IPS DF 6.9 (cell line): ENCODE measurements around the gene EBLN1.

ENCODE experiments used
- DNase-seq: peaks from one replicate; pipeline ENCODE4 v3.0.0-alpha.2; 2013; ENCODE audit warnings: low read depth, low spot score
- H3K27ac ChIP-seq: one replicate; pipeline ENCODE4 v1.5.1; 2013; ENCODE audit warnings: low read length, control low read depth
- H3K27me3 ChIP-seq: 2 replicates; pipeline ENCODE4 v1.6.1; 2013; ENCODE audit warnings: mild to moderate bottlenecking, low read length; ENCODE audit not compliant: control insufficient read depth, insufficient read depth
- H3K36me3 ChIP-seq: 2 replicates; pipeline ENCODE4 v1.6.1; 2013; ENCODE audit warnings: low read length; ENCODE audit not compliant: control insufficient read depth, insufficient read depth
- H3K4me1 ChIP-seq: 2 replicates; pipeline ENCODE4 v1.6.1; 2013; ENCODE audit warnings: low read length; ENCODE audit not compliant: control insufficient read depth, insufficient read depth
- H3K4me3 ChIP-seq: 2 replicates; pipeline ENCODE4 v1.5.1; 2013; ENCODE audit warnings: mild to moderate bottlenecking, low read length
- H3K9me3 ChIP-seq: 2 replicates; pipeline ENCODE4 v1.6.1; 2013; ENCODE audit warnings: low read length, inconsistent platforms; ENCODE audit not compliant: control insufficient read depth, insufficient read depth
- WGBS: extraction: QIAGEN DNeasy Blood & Tissue Kit; methylation state at CpG from one replicate; pipeline ENCODE4 v1.1.7; 2013; ENCODE audit warnings: mixed read lengths, missing lambda C conversion rate; ENCODE audit not compliant: insufficient read length, insufficient coverage; 5-methylcytosine and 5-hydroxymethylcytosine counted together

The EBLN1 gene

GRCh38 chr10:22217842-22218241 lies at the start of gene EBLN1:
Gene EBLN1 (minus strand): TSS chr10:22218015. CDS start chr10:22209983, 8,032 bp downstream.
- no peaks in the 10 kb centered on the region for H3K4me1 ChIP-seq
- DNase-seq = no peak
- H3K36me3 ChIP-seq = no peaks in the 10 kb centered on the region
- no peaks in the 10 kb centered on the region for H3K27me3 ChIP-seq
- no peak within 1 kb of the TSS for H3K4me3 ChIP-seq
- no CpG with 5 or more reads among the region's 7 CpGs for WGBS
- H3K9me3 ChIP-seq = no peaks in the 10 kb centered on the region
- H3K27ac ChIP-seq = no peak within 1 kb of the TSS

GRCh38 chr10:22265839-22266537 lies 48.2 kb upstream of the EBLN1 start:
- no peaks in the 10 kb centered on the region for H3K4me1 ChIP-seq
- whole genome bisulfite sequencing = no CpG with 5 or more reads among the region's 4 CpGs
- H3K4me3 ChIP-seq = no peak overlapping the region
- DNase-seq = no peak
- H3K9me3 ChIP-seq = no peaks in the 10 kb centered on the region
- no peak overlapping the region for H3K27ac ChIP-seq
- no peaks in the 10 kb centered on the region for H3K27me3 ChIP-seq
- no peaks in the 10 kb centered on the region for H3K36me3 ChIP-seq

GRCh38 chr10:22263106-22263505 lies 45.3 kb upstream of the EBLN1 start:
- no peaks in the 10 kb centered on the region for H3K4me1 ChIP-seq
- H3K9me3 ChIP-seq = no peaks in the 10 kb centered on the region
- H3K27me3 ChIP-seq = no peaks in the 10 kb centered on the region
- no peaks in the 10 kb centered on the region for H3K36me3 ChIP-seq
- no peak for DNase-seq
- no CpG with 5 or more reads among the region's 2 CpGs for WGBS
- H3K27ac ChIP-seq = no peak overlapping the region
- no peak overlapping the region for H3K4me3 ChIP-seq

GRCh38 chr10:22259280-22259679 lies 41.5 kb upstream of the EBLN1 start:
- Histone ChIP-seq H3K27me3 (peaks cover 1% of the 10 kb centered on the region; the same call in 1 of the 2 replicates), H3K4me1 (no peaks in the 10 kb centered on the region), H3K4me3 (no peak overlapping the region), H3K9me3 (no peaks in the 10 kb centered on the region), H3K27ac (no peak overlapping the region), H3K36me3 (no peaks in the 10 kb centered on the region)
- WGBS = no CpG with 5 or more reads among the region's 3 CpGs
- no peak for DNase-seq

GRCh38 chr10:22258471-22258870 lies 40.7 kb upstream of the EBLN1 start:
- no peak for DNase-seq
- Histone ChIP-seq H3K4me3 (no peak overlapping the region), H3K4me1 (no peaks in the 10 kb centered on the region), H3K9me3 (no peaks in the 10 kb centered on the region), H3K36me3 (no peaks in the 10 kb centered on the region), H3K27me3 (peaks cover 7% of the 10 kb centered on the region), H3K27ac (no peak overlapping the region)
- no CpG with 5 or more reads among the region's 3 CpGs for WGBS

- WGBS = no CpG with 5 or more reads among the region's 24 CpGs
- Histone ChIP-seq H3K4me1 (no peaks in the 10 kb centered on the region), H3K36me3 (no peaks in the 10 kb centered on the region), H3K4me3 (peak overlapping the region; percentile 41; the same call in 1 of the 2 replicates), H3K9me3 (no peaks in the 10 kb centered on the region), H3K27me3 (peaks cover 21% of the 10 kb centered on the region), H3K27ac (no peak overlapping the region)
- DNase-seq = no peak
Measured at GRCh38 chr10:22253580-22253882, 35.7 kb upstream of the EBLN1 start.

- H3K27me3 ChIP-seq = peaks cover 21% of the 10 kb centered on the region
Measured at GRCh38 chr10:22252801-22253579, 35.2 kb upstream of the EBLN1 start.

GRCh38 chr10:22252224-22252800 lies 34.5 kb upstream of the EBLN1 start:
- no peak for DNase-seq
- H3K9me3 ChIP-seq = no peaks in the 10 kb centered on the region
- peaks cover 21% of the 10 kb centered on the region for H3K27me3 ChIP-seq
- H3K4me1 ChIP-seq = no peaks in the 10 kb centered on the region
- H3K4me3 ChIP-seq = peak overlapping the region; percentile 41; the same call in 1 of the 2 replicates
- WGBS = no CpG with 5 or more reads among the region's 52 CpGs
- no peaks in the 10 kb centered on the region for H3K36me3 ChIP-seq
- no peak overlapping the region for H3K27ac ChIP-seq

More at GRCh38 chr10:22252801-22253579, 35.2 kb upstream of the EBLN1 start:
- WGBS = no CpG with 5 or more reads among the region's 80 CpGs
- Histone ChIP-seq H3K4me3 (peak overlapping the region; percentile 41; the same call in 1 of the 2 replicates), H3K9me3 (no peaks in the 10 kb centered on the region), H3K36me3 (no peaks in the 10 kb centered on the region), H3K4me1 (no peaks in the 10 kb centered on the region), H3K27ac (no peak overlapping the region)
- no peak for DNase-seq

- Histone ChIP-seq H3K36me3 (no peaks in the 10 kb centered on the region), H3K27me3 (peaks cover 20% of the 10 kb centered on the region), H3K9me3 (no peaks in the 10 kb centered on the region), H3K4me3 (peak overlapping the region; percentile 41; the same call in 1 of the 2 replicates), H3K27ac (no peak overlapping the region), H3K4me1 (no peaks in the 10 kb centered on the region)
- no peak for DNase-seq
- whole genome bisulfite sequencing = no CpG with 5 or more reads among the region's 28 CpGs
Measured at GRCh38 chr10:22251751-22252223, 34.0 kb upstream of the EBLN1 start.

- no peak overlapping the region for H3K27ac ChIP-seq
- no peaks in the 10 kb centered on the region for H3K4me1 ChIP-seq
- no peaks in the 10 kb centered on the region for H3K9me3 ChIP-seq
- no peak for DNase-seq
- peaks cover 20% of the 10 kb centered on the region for H3K27me3 ChIP-seq
- WGBS = no CpG with 5 or more reads among the region's 13 CpGs
- no peaks in the 10 kb centered on the region for H3K36me3 ChIP-seq
- peak overlapping the region; percentile 41; the same call in 1 of the 2 replicates for H3K4me3 ChIP-seq
Measured at GRCh38 chr10:22250897-22251660, 33.3 kb upstream of the EBLN1 start.
